GM12864 (cell line): ENCODE measurements around the gene TLL1.

Source experiments
- DNase-seq: peaks from one replicate; pipeline ENCODE4 v3.0.0-alpha.2; 2011; ENCODE audit warnings: low read depth
- H3K4me3 ChIP-seq: 2 replicates; pipeline ENCODE4 v1.5.1; 2011; ENCODE audit warnings: mild to moderate bottlenecking, low read depth, low read length, control low read depth
- TF ChIP-seq, protein P1 (sequence below): IDR thresholded peaks from 2 replicates; pipeline ENCODE4 v1.5.1; 2011; ENCODE audit warnings: low read depth, mild to moderate bottlenecking, moderate library complexity, low read length, control low read depth, inconsistent platforms; ENCODE audit errors: missing control alignments

TLL1 gene

DNA sequence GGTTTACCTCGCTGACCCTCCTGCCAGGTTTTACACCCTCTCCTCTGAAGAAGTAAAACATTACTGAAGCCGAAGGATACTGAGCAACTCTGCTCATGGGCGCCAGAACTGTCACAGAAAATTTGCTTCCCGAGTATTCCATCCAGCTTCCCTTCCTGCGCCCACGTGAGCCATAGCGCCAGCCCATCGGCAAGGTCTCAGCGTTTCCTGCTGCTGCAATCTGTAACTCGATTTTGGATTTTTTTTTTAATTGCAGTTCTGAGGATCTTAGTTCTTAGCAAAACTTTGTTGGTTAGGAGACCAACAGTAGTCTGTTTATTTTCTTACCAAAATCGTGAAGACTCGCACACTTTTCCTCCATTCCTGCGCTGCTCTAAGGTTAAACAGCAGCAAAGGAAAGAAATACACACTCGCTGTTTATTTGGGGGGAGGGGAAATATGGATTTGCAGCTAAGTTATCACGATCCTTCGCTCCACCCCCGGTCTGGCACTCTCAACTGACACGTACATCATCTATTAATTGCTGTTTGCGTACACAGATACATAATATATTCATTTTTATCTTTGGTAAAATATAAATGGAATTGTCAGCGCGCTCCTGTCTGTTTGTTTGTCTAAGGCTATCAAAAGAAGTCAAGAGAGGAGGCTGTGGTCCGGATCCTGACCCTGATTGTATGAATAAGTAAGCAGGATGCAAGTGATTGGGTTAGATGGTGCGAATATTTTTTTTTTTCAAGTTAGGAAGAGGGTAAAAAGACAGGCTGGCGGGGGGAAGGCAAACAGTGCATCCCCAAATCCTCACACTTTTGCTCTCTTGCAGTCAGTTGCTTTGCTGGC, at the start of gene TLL1:
TLL1 (plus strand) TSS at position 777 of the 837 bp plus-strand sequence. CDS start 668 bp downstream, outside the sequence.
- TF ChIP-seq, protein P1, sequence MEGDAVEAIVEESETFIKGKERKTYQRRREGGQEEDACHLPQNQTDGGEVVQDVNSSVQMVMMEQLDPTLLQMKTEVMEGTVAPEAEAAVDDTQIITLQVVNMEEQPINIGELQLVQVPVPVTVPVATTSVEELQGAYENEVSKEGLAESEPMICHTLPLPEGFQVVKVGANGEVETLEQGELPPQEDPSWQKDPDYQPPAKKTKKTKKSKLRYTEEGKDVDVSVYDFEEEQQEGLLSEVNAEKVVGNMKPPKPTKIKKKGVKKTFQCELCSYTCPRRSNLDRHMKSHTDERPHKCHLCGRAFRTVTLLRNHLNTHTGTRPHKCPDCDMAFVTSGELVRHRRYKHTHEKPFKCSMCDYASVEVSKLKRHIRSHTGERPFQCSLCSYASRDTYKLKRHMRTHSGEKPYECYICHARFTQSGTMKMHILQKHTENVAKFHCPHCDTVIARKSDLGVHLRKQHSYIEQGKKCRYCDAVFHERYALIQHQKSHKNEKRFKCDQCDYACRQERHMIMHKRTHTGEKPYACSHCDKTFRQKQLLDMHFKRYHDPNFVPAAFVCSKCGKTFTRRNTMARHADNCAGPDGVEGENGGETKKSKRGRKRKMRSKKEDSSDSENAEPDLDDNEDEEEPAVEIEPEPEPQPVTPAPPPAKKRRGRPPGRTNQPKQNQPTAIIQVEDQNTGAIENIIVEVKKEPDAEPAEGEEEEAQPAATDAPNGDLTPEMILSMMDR, result no peak
- H3K4me3 ChIP-seq, result no peak within 1 kb of the TSS
- DNase-seq, result no peak

DNA sequence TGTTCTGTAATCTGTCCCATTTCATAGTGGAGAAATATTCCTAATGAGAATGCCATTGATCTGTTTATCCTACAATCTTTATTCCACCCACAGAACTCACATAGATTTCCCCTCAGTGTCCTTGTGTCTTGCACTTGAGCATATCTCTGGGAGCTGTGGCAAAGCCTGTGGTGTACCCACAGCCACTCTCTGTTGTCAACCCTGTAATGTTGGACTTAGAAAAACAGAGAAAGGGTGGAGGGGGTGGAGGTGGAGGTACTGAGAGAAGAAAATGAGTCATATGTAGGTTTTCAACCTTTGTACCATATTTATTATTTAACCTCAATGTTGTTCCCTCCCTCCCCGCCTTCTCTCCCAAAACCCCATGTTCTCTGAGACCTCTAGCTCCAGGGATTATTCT, 46.9 kb upstream of the TLL1 start:
- no peak for DNase-seq
- no peak overlapping the region for H3K4me3 ChIP-seq
- TF ChIP-seq, protein P1, result no peak

DNA sequence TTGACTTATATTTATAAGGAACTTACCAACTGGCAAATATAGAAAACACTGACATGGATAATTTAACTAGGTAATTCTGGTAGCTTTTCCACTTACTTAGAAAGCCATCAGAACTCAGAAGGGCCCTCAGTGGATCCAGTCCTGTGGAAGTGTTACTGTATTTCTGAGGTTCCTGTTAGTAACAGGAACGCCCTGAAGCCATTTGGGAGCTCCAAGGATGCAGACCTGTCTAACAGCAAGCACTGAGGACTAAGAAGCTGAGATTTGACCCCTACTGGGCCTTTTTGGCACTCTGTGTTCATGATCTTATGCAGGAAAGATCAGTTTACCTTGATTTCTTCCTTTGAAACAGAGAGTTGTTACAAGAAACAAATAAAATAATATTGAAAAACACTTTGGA, 46.0 kb upstream of the TLL1 start:
- no peak for DNase-seq
- TF ChIP-seq, protein P1, result no peak
- no peak overlapping the region for H3K4me3 ChIP-seq

DNA sequence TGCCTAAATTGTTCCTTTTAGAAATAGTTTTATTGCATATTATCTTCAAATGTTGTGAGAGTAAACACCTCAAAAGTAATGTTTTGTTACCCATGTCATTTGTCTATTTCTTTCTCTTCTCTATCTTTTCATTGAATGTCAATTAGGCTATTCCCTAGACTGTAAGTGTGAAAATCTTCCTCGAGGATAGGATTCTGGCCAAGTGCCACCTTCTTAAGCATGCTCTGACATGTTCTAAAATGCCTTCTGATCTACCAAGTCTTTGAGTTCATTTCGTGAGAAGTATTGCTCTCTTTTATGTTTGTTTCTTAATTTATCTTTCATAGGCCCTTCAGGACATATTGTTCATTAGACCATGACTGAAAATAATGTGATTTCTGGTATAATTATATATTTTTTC, 44.1 kb upstream of the TLL1 start:
- H3K4me3 ChIP-seq, result no peak overlapping the region
- TF ChIP-seq, protein P1, result no peak
- DNase-seq, result no peak

DNA sequence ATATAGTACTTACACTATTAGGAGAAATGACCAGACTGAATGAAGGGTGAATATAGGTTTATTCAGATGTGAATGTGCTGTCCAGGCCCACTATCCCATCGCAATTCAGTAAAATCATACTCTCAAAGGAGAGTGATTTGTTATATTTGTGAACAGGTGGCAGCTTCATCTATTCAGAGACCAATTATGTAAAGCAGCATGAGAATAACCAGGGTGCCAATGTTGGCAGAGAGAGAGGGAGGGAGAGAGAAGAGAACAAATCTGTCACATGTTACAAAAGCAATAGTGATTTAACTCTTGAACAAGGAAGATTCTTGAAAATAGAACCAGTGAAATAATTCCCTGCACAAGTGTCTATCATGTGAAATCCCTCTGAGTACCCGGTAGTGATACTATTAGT, 38.9 kb upstream of the TLL1 start:
- TF ChIP-seq, protein P1, result no peak
- no peak overlapping the region for H3K4me3 ChIP-seq
- no peak for DNase-seq

DNA sequence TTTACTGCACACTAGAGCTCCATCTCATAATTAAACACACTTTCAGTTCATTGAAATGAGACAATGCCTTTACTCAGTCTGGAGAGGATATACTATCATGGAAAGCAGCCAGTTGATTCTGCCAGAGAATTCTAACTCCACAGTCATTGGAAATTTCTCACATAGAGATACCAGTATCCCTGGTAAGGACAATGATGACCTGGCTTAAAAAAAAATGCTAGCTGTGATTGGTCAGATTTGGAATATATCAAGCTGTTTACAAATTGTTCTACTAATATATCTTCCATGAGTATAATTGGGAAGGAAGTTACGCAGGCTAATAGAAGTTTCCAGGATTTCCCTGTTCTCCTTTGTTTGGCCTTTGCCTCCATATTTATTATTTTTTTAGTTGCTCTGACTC, 34.5 kb upstream of the TLL1 start:
- H3K4me3 ChIP-seq, result no peak overlapping the region
- TF ChIP-seq, protein P1, result no peak
- no peak for DNase-seq
